ENCODE measurements around the gene BPIFB2. TPM values are rescaled to one million over a fixed set of nuclear protein-coding genes. Genes with fewer than 3 reads are reported as not detected.

BPIFB2 gene
- total RNA-seq, 2 experiments from 2014 or later = not detected

DNA sequence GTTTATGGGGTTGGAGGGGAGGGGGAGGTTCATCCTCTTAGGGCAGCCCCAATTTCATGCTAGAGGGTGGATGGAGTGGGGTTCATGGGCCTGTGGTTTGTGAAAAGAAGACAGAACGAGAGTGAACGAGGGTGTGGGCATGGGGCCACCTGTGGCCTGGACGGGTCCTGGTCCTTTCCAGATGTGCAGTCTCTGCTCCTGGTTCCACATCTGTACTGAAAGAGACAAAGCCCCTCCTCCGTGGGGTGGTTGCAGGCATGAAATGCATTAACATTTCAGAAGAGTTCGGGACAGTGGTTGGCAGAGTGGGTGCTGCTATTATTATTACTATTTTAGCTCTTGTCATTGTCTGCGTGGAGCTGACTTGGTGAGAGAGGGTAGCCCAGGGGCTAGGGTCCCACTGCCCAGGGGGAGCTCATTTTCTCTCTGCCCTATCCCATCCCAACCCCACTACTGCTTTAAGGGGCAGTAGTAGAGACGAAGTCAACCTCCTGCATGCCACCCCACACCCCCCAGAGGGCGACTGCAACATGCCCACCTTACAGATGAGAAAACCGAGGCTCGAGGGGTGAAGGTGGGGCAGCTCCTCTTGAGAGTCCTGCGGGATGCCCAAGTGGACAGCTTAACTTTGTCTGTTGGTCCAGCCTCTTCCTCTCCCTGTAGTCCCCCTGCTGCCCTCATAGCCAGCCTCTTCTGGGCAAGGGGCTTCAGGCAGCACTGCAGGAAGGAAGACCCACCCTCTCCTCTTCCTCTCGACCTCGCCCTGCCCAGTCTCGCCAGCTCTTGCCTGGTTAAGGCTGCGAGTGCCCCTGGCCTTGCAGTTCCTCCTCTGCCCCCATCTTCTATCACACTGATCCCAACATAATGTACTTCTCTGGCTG lies 8.4 kb downstream of the BPIFB2 start:
- ChIA-PET CTCF (interaction anchor here (0.9 to 1.4 kb wide), 3 partner anchors 9 to 114 kb away, joined by 3 to 4 read pairs (median 3); partner anchors contain the start of gene BPIFB2), POLR2A (no interaction called here)

DNA sequence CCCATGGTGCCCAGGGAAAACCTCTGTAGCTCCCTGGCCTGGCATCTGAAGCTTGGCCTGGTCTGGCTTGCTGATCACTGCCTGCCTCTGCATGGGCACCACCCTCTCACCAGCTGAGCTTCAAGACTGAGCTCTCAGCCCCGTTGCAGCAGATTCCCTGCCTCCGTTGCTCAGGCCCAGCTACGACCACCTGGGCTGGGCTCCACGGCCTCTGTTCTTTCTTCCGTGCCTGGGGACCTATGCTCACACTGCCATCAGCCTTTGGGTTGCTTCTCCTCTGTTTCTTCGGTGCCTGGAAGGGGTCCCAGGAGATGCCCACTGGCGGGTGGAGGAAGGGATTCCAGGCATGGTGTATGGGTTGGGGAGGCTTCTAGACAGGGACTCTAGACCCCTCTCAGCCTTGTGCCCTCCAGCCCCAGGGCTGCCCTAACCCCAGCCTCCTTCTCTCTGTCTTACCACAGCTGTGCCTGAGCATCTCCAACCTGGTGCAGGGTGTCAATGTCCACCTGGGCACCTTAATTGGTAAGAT lies 9.1 kb downstream of the BPIFB2 start:
- CTCF ChIA-PET = interaction anchor here (0.9 to 1.4 kb wide), 2 partner anchors 9 to 11 kb away, joined by 3 to 4 read pairs; partner anchors contain the start of gene BPIFB2
- POLR2A ChIA-PET = no interaction called here

DNA sequence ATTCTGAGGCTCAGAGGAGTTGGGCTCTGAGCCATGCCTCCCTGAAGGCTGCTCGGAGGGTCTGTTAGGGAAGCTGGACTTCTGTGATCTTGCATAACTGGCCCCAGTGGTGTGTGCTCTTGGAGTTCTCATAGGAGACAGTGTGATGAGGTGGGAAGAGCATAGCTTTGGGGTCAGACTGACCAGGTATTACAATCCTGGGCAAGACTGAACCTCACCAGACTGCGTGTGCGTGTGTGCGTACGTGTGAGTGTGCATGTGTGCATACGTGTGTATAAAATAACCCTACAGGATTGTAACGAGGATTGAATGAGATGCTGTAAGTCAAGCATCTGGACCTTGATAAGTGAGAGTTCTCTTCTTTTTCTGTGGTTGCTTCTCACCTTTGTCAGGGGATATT lies 10.0 kb downstream of the BPIFB2 start:
- CTCF ChIA-PET = no interaction called here
- POLR2A ChIA-PET = no interaction called here

DNA sequence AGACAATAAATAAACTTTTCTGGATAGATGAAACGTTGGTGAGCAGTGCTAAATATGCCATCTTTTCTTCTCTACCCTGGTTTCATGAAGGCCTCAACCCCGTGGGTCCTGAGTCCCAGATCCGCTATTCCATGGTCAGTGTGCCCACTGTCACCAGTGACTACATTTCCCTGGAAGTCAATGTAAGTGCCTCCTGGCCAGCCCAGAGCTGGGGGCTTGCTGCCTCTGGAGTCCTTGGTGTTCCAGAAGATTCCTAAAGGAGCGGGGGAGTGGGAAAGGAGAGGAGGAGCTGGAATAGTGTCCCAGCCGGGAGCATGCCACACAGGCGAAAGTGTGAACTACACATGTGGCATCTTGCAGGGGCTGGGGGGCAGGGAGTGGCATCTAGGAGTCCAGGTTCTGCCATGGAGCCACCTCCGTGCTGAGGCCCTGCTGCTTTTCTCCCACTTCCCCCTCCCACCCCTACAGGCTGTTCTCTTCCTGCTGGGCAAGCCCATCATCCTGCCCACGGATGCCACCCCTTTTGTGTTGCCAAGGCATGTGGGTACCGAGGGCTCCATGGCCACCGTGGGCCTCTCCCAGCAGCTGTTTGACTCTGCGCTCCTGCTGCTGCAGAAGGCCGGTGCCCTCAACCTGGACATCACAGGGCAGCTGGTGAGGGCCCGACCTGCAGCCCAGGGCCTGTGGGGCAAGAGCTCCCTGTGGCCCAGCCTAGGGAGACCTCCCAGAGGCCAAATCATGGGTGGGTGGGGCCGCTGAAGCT lies 10.8 kb downstream of the BPIFB2 start:
- ChIA-PET CTCF (no interaction called here), POLR2A (no interaction called here)

DNA sequence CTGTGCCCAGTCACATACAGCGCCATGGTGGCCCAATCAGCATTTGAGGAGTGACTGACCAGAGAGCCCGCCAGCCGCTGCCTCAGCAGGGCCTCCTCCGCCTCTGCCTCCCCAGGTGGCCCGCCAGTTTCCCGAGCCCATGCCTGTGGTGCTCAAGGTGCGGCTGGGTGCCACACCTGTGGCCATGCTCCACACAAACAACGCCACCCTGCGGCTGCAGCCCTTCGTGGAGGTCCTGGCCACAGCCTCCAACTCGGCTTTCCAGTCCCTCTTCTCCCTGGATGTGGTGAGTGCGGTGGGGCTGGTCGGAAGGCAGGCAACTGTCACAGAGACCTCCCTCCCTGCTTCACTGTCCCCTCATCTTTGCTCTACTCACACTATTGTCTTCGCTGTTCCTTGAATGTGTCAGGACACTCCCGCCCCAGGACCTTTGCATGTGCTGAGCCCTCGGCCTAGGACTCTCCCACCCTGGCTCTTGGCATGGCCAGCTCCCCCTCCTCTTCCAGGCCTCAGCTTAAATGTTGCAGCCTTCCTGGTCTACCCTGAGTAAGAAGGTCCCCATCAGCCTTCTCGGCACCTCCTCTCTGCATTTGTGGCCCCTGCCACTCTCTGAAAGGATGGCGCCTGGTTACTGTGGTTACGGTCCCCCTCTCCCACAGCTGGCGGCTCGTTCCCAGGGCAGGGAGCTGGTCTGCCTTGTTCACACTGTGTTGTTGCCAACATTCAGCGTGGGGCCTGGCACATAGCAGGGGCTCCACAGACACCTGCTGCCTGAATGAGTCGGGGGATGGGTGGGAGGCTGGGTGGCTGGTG lies 12.2 kb downstream of the BPIFB2 start:
- CTCF ChIA-PET = no interaction called here
- POLR2A ChIA-PET = no interaction called here

DNA sequence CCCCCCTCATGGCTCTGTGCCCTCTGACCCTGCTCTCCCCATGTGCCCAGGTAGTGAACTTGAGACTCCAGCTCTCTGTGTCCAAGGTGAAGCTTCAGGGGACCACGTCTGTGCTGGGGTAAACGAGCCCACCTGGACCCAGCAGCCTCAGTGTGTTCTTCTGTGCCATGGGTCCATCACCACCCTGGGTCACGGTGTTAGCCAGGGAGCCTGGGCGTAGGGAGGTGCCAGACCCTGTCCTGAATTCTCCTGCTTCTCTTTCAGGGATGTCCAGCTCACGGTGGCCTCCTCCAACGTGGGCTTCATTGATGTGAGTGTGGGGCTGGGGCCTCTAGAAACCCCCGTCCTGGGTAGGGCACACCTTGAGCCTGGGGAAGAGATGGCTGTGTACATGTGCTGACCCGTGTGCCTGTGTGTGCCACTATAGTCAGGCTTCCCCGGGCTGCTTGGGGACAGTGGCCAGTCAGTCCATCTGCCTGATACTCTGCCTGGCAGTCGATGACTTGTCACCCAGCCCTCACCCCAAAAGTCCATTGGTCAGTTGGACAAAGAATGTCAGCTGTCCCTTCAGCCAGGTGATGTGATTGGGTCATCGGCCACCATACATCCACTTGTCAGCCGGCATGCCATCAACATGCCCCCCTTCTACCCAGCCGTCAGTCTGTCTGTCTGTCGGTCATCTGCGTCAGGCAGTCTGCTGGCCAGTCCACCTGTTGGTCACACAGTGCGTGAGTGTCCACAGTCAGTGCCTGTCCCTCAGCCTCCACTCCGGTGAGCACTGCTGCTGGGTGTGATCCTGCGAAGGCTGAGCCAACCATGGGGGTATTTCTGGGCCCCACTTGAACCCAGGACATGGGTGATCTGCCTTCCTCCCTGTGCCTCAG lies 13.0 kb downstream of the BPIFB2 start:
- ChIA-PET POLR2A (no interaction called here), CTCF (no interaction called here)

DNA sequence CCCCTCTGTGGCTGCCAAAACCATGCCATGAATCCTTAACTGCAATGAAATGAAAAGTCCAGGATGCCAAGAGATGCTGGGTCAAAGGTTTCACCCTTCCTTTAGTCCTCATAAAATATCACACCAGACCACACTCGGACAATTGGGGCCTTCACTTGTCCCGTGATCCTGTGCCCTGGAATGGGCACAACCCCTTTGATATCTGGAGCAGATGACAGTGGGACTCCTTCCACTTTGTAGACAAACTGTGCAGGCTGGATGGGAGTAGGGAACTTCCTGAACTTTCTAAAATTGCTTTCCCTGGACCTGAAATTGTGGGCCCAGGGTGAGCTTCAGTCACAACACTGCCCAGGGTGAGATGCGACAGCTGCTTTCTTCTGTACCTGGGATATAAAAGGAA lies 14.4 kb downstream of the BPIFB2 start:
- POLR2A ChIA-PET = no interaction called here
- CTCF ChIA-PET = no interaction called here

DNA sequence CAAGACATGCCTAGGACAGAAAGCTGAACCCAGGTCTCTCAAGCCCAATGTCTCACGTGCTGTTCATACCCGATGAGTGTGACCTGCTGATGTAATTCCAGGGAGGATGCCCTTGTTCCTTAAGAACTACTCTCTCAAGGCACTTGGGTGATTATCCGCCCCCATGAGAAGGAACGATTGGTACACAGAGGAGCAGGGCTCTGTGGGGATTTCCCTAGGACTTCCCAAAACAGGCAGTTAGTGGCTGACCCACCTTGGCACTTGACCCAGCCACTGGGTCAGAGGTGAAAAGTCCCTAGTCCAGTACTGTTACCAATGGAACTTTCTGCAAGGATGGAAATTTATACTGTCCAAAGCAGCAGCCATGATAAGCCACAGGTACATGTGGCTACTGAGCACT lies 14.8 kb downstream of the BPIFB2 start:
- POLR2A ChIA-PET = no interaction called here
- CTCF ChIA-PET = no interaction called here

DNA sequence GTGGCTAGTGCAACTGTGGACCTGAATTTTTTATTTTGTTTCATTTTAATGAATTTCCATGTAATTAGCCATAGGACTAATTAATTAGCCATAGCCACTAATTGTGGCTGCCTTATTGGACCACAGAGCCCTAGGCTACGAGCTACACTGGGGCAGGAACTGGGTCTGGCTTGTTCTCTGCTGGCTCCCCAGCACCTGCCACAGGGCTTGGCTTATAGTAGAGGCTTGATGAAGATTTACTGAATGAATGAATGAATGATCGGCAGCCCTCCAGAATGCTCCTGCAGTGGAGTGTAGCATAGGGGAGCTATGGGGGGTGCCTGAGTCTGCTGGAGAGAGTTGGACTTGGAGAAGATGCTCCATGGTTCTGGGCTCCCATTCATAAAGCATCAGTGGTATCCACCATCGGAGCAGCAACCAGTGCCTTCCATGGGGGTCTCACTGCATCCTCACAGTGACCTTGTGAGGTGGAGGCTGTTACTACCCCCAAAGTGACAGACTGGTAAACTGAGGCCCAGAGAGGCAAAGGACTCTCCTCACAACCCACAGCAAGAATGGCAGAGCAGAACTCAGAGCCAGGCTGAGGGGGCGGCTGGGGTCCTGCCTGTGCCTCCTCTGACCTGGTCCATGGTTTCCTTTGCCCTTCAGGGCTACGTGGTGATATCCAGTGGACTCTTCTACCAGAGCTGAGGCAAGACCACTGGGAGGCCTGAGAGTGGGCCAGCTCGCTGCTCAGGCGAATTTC lies 15.4 kb downstream of the BPIFB2 start:
- POLR2A ChIA-PET = interaction anchor here (0.6 kb wide), 1 partner anchor 208 kb away, joined by 3 read pairs; no protein-coding TSS in a partner anchor
- CTCF ChIA-PET = no interaction called here

DNA sequence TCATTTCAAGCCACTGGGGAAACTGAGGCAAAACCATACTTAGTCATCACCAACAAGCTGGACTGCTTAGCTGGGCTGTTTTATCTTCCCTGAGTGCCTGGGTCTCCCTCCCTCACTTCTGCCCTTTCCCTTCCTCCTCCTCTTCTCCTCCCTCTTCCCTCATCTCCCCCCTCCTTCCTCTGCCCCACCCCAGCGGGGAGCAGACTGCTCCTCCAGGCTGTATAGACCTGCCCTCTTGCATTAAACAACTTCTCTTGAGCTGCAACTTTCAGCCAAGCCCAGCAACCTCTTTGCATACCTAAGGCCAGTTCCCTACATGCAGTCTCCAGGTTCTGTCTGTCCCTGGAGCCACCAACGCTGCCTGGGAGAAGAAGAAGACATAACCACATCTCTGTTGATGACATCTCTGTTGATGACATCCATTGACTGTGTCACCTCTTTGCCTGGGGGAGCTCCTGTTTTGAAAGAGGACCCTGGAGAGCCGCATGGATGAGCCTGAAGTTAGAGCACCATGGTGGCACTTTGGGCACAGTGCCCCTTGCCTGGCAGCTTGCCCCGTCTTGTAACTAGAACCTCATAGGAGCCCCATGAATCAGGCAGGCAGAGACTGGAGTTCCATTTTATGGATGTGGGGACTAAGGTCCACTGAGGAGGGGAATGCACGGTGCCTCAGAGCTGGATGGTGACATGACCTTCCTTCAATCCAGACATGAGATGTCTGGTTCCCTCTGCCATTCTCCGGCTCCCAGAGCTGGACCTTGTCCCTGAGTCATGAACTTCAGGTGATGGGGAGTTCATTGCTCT lies 16.1 kb downstream of the BPIFB2 start:
- ChIA-PET POLR2A (interaction anchor here (0.6 kb wide), 1 partner anchor 209 kb away, joined by 3 read pairs; no protein-coding TSS in a partner anchor), CTCF (no interaction called here)

DNA sequence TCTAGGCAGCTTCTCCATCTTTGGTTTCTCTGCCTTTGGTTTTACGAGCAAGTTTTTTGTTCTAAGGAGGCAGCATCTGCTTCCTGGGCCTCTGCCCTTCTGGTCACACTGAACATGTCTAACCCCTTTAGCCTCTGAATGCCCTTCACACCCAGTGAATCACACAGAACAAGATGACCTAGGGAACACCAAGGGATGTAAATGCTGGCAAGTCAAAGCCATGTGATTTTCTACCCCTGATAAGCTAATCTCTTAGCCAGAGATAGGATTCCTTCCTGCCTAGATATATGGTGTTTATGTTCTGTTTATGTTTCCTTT lies 16.7 kb downstream of the BPIFB2 start:
- POLR2A ChIA-PET = no interaction called here
- CTCF ChIA-PET = no interaction called here

DNA sequence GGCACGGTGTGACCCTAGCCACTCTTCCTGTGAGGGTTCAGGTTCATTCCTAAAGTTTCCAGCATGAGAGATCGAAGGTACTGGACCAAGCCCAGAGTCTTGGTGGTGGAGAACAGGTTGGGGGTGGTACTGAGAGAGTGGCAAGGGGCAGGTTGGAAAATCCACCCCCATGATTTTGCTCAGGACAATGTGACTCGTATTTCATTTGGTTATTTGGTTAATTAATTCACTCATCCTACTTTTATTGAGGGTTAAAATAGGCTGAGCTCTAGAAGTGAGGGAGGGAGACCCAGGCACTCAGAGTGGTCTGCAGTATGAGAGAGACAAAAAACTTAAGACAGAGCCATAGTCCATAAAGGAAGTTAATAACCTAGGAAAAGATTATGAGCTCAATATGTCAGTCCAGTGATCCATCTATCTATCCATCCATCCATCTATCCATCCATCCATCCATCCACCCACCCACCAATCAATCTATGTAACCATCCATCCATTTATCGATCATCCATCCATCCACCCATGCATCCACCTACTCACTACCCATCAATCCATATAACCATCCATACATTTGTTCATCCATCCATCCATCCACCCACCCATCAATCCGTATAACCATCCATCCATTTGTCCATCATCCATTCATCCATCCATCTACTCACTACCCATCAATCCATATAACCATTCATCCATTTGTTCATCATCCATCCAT lies 17.3 kb downstream of the BPIFB2 start:
- ChIA-PET POLR2A (no interaction called here), CTCF (interaction anchor here (1.0 kb wide), 1 partner anchor 20 kb away, joined by 3 read pairs; no protein-coding TSS in a partner anchor)

DNA sequence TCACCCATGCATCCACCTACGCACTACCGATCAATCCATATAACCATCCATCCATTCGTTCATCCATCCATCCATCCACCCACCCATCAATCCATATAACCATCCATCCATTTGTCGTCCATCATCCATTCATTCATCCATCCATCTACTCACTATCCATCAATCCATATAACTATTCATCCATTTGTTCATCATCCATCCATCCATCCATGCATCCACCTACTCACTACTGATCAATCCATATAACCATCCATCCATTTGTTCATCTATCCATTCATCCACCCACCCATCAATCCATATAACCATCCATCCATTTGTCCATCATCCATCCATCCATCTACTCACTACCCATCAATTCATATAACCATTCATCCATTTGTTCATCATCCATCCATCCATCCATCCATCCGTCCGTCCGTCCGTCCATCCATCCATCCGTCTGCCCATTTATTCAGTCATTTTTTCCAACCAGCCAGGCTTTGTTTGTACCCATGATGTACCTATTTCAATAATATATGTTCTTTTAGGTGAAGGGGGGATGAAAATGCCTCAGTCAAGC lies 17.9 kb downstream of the BPIFB2 start:
- CTCF ChIA-PET = interaction anchor here (1.0 kb wide), 1 partner anchor 20 kb away, joined by 3 read pairs; no protein-coding TSS in a partner anchor

DNA sequence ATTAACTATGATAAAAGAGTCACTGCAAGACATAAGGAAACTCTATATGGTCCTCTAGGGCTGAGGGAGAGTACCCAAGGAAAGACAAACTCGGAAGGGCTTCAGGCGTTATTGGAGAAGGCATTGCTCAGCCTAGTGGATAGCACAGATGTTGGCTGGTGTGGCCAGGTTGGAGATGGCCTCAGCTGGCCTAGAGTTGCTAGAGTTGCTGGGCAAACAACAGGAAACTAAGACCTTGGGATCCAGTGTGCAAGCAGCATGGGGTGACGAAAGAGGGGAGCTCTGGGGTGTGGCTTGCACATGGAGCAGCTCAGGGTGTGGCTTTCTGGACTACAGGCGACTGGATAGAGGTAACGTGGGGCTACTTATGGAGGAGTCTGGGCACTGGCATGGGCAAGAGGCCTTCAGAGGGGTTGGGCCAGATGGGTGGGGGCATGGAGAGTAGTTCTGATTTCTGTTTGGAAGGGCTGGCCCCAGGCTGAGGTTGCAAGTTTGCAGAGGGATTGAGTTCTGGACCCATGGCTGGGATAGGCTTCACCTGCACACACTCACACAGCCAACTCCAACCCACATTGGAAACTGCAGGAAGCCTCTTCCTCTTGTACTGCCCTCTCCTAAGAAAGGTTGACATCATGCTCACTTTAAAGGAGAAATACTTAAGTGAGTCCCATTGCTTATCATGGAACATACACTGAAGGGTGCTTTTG lies 18.7 kb downstream of the BPIFB2 start:
- ChIA-PET CTCF (no interaction called here), POLR2A (no interaction called here)

More for the DNA sequence above, 17.9 kb downstream of the BPIFB2 start:
- POLR2A ChIA-PET = no interaction called here

DNA sequence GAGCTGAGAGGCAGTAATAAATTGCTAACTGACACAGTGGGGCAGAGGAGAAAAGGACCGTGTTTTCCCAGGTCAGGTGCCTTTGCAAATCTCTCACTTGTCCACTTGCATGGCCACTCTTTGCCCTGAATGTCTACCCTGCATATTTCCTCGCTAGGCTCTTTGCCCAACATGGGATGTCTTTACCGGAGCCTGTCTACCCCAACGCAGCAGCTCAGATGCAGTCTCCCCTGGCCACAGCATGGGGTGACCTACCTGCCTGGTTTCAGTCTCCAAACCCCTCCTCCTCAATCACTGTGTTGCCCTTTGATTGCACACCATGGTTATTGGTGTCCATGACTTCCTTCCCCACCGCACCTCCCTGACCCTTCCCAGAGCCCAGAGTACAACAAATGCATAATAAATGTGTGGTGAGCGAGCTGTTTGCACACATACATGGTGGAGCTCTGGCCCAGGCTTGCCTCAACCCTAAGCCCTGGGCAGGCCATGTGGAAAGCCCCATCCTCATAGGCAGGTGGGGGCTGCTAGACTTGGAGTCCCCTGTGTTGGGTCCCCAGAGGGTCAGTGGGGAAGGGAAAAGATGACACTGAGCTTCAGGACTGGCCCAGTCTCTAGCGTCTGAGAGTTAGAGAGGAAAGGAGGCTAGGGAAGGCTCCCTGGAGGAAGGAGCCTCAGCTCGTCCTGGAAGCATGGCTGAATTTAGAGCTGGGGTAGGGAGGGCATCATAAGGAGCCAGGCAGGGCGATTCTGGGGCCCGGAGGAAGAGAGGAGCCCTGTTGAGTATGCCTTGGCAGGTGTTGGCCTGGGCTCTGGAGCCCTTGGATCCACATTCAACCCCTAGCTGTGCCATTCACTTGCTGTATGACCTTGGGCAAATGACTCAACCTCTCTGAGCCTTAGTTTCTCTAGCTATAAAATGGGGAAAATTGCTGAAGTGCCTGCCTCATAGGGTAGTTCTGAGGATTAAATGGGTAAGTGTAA lies 19.6 kb downstream of the BPIFB2 start:
- CTCF ChIA-PET = no interaction called here
- POLR2A ChIA-PET = no interaction called here
